HG03442 (cell line): ENCODE data around the gene VSTM2L.

Experiments
- ATAC-seq: cut with Tn5 transposase; IDR thresholded peaks from one replicate; pipeline ENCODE4 v1.9.1; 2021; ENCODE audit warnings: mild to moderate bottlenecking, moderate library complexity; ENCODE audit not compliant: unreplicated experiment

VSTM2L gene

GRCh38 chr20:37917461-37917860 is 14.5 kb downstream of the VSTM2L start:
- no peak for ATAC-seq

- no peak for ATAC-seq
Observed at GRCh38 chr20:37918035-37918434, 15.1 kb downstream of the VSTM2L start.

GRCh38 chr20:37919389-37920040 is 16.6 kb downstream of the VSTM2L start:
- no peak for ATAC-seq

- no peak for ATAC-seq
Observed at GRCh38 chr20:37920270-37920669, 17.3 kb downstream of the VSTM2L start.

- no peak for ATAC-seq
Observed at GRCh38 chr20:37920679-37921322, 17.9 kb downstream of the VSTM2L start.

GRCh38 chr20:37921341-37921929 is 18.5 kb downstream of the VSTM2L start:
- ATAC-seq: peak; percentile 61

GRCh38 chr20:37922016-37922415 is 19.1 kb downstream of the VSTM2L start:
- ATAC-seq: peak; percentile 52

GRCh38 chr20:37925265-37926165 is 22.6 kb downstream of the VSTM2L start:
- no peak for ATAC-seq

GRCh38 chr20:37926612-37927011 is 23.7 kb downstream of the VSTM2L start:
- no peak for ATAC-seq

- no peak for ATAC-seq
Observed at GRCh38 chr20:37927410-37928095, 24.6 kb downstream of the VSTM2L start.

- ATAC-seq: no peak
Observed at GRCh38 chr20:37928996-37929682, 26.2 kb downstream of the VSTM2L start.

- no peak for ATAC-seq
Observed at GRCh38 chr20:37929683-37930014, 26.7 kb downstream of the VSTM2L start.

GRCh38 chr20:37931153-37931922 is 28.4 kb downstream of the VSTM2L start:
- ATAC-seq: no peak

GRCh38 chr20:37932074-37932473 is 29.1 kb downstream of the VSTM2L start:
- no peak for ATAC-seq

- no peak for ATAC-seq
Observed at GRCh38 chr20:37932919-37933318, 30.0 kb downstream of the VSTM2L start.

GRCh38 chr20:37933786-37934633 is 31.1 kb downstream of the VSTM2L start:
- no peak for ATAC-seq

- ATAC-seq: no peak
Observed at GRCh38 chr20:37934634-37935375, 31.9 kb downstream of the VSTM2L start.

GRCh38 chr20:37935435-37935834 is 32.5 kb downstream of the VSTM2L start:
- no peak for ATAC-seq
